ENCODE results near the gene SYT17.
"Not testable (repeated sequence)": the region's sequence is repeated elsewhere in the genome, so short reads cannot be mapped to it uniquely, and the experiment has no call there.

SYT17 gene

GRCh38 chr16:19173649-19174383 is 5.8 kb downstream of the SYT17 start:
- no peak for DNase-seq (ENCODE audit: low spot score)

GRCh38 chr16:19174478-19174877 is 6.4 kb downstream of the SYT17 start:
- DNase-seq (ENCODE audit: low spot score) = no peak

- DNase-seq (ENCODE audit: low spot score) = peak; percentile 17
Measured at GRCh38 chr16:19175492-19176262, 7.6 kb downstream of the SYT17 start.

GRCh38 chr16:19177111-19177739 is 9.2 kb downstream of the SYT17 start:
- no peak for DNase-seq (ENCODE audit: low spot score)

- DNase-seq (ENCODE audit: low spot score) = peak; percentile 58
Measured at GRCh38 chr16:19179546-19180490, 11.8 kb downstream of the SYT17 start.

GRCh38 chr16:19180741-19181140 is 12.7 kb downstream of the SYT17 start:
- DNase-seq (ENCODE audit: low spot score) = no peak

- no peak for DNase-seq (ENCODE audit: low spot score)
Measured at GRCh38 chr16:19182481-19182880, 14.4 kb downstream of the SYT17 start.

GRCh38 chr16:19183187-19183586 is 15.1 kb downstream of the SYT17 start:
- no peak for DNase-seq (ENCODE audit: low spot score)

GRCh38 chr16:19184823-19185509 is 16.9 kb downstream of the SYT17 start:
- DNase-seq (ENCODE audit: low spot score) = no peak

- DNase-seq (ENCODE audit: low spot score) = no peak
Measured at GRCh38 chr16:19185510-19185851, 17.4 kb downstream of the SYT17 start.

GRCh38 chr16:19186408-19186807 is 18.4 kb downstream of the SYT17 start:
- no peak for DNase-seq (ENCODE audit: low spot score)

- DNase-seq (ENCODE audit: low spot score) = not testable (repeated sequence)
Measured at GRCh38 chr16:19187961-19188360, 19.9 kb downstream of the SYT17 start.

- DNase-seq (ENCODE audit: low spot score) = no peak
Measured at GRCh38 chr16:19188406-19188805, 20.4 kb downstream of the SYT17 start.

- DNase-seq (ENCODE audit: low spot score) = no peak
Measured at GRCh38 chr16:19192865-19193264, 24.8 kb downstream of the SYT17 start.

- no peak for DNase-seq (ENCODE audit: low spot score)
Measured at GRCh38 chr16:19196871-19197270, 28.8 kb downstream of the SYT17 start.

GRCh38 chr16:19203374-19203966 is 35.4 kb downstream of the SYT17 start:
- no peak for DNase-seq (ENCODE audit: low spot score)

GRCh38 chr16:19210280-19210924 is 42.4 kb downstream of the SYT17 start:
- DNase-seq (ENCODE audit: low spot score) = peak; percentile 39

- DNase-seq (ENCODE audit: low spot score) = peak; percentile 41
Measured at GRCh38 chr16:19210968-19211367, 42.9 kb downstream of the SYT17 start.

GRCh38 chr16:19212059-19212458 is 44.0 kb downstream of the SYT17 start:
- DNase-seq (ENCODE audit: low spot score) = no peak

- DNase-seq (ENCODE audit: low spot score) = no peak
Measured at GRCh38 chr16:19213885-19214284, 45.8 kb downstream of the SYT17 start.

Data from pons (tissue), 1 donor.